Measurements from ENCODE around the gene ACOT7.

DNA sequence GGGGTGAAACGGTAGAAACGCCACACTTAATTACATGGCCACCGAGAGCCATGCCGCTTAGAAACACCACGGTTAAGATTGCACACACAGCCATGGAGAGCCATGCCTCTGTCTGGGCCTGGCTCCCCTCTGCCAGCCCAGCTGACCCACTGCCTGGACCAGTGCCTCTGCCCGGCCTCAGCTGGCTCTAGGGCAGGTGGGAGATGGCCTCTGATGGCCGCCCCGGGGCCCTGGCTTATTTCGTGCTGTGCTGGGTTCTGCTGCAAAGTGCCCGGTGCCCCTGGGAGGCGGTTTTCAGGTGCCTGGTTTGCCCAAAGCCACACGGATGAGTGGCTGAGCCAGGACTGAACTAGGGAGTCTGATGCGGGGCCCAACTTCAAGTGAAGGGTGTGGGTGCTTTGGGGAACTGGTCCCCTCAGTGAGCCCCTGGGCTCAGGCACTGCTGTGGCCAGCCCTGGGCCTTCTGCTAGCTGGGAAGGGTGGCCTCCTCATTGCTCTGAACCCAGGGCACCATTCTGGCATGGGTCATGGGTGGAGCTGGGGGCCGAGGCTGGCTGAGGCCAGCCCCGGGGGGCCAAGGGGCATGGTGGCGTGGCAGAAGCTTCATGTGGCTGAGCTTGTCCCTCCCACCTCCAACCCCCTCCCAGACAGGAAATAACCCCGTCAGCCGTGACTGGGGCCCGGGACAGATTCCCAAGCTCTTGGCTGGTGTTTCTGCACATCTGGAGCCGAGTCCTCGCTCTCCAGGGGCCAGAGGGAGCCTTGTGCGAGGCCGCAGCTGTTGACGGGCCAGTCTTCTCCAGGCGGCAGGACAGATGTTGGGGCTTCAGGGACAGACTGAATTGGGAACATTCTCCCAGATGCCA lies 130.8 kb downstream of the ACOT7 start:
- TF ChIP-seq, protein P1, sequence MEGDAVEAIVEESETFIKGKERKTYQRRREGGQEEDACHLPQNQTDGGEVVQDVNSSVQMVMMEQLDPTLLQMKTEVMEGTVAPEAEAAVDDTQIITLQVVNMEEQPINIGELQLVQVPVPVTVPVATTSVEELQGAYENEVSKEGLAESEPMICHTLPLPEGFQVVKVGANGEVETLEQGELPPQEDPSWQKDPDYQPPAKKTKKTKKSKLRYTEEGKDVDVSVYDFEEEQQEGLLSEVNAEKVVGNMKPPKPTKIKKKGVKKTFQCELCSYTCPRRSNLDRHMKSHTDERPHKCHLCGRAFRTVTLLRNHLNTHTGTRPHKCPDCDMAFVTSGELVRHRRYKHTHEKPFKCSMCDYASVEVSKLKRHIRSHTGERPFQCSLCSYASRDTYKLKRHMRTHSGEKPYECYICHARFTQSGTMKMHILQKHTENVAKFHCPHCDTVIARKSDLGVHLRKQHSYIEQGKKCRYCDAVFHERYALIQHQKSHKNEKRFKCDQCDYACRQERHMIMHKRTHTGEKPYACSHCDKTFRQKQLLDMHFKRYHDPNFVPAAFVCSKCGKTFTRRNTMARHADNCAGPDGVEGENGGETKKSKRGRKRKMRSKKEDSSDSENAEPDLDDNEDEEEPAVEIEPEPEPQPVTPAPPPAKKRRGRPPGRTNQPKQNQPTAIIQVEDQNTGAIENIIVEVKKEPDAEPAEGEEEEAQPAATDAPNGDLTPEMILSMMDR (IDR thresholded peaks at IDR 0.05): no peak
- TF ChIP-seq POLR2A (IDR thresholded peaks at IDR 0.05): no peak
